Transverse colon (tissue), 4 donors: ENCODE measurements around the gene SCG2. TPM values are rescaled to one million over a fixed set of nuclear protein-coding genes. Genes with fewer than 3 reads are reported as not detected.

Experiments used
- DNase-seq: peaks from one replicate; pipeline ENCODE4 v3.0.0-alpha.2; 2019
- H3K27ac ChIP-seq, 4 donors: fragments of 200-600 bp; sonication (generic); 2 replicates each; pipeline ENCODE4 v1.5.1; 2016 to 2018; ENCODE audit warnings: inconsistent platforms in 4 of 4
- H3K27me3 ChIP-seq: fragments of 200-600 bp; sonication (generic); 2 replicates; pipeline ENCODE4 v1.5.1; 2017; ENCODE audit warnings: inconsistent platforms
- H3K36me3 ChIP-seq, 4 donors: fragments of 200-600 bp; sonication (generic); 2 replicates each; pipeline ENCODE4 v1.5.1; 2017 to 2019; ENCODE audit warnings: inconsistent platforms in 4 of 4
- H3K4me1 ChIP-seq, 4 donors: fragments of 200-600 bp; sonication (generic); 2 replicates each; pipeline ENCODE4 v1.5.1; 2017 to 2020; ENCODE audit warnings: inconsistent platforms in 4 of 4
- H3K4me3 ChIP-seq, 4 donors: fragments of 200-600 bp; sonication (generic); 1 replicate in 1 of 4; 2 replicates in 3 of 4; pipeline versions ENCODE4 v1.5.1 to v1.6.1; 2017 to 2019; ENCODE audit warnings: inconsistent platforms in 4 of 4
- H3K9me3 ChIP-seq, 2 donors: fragments of 200-600 bp; sonication (generic); 2 replicates each; pipeline ENCODE4 v1.5.1; 2017 to 2019; ENCODE audit warnings: inconsistent platforms in 2 of 2
- CTCF ChIP-seq, 5 experiments: fragments of 200-600 bp in 3 of 5; fragments of 450-650 bp in 2 of 5; sonication (generic) in 3 of 5; IDR thresholded peaks; 1 replicate in 2 of 5; 2 replicates in 3 of 5; pipeline ENCODE4 v1.5.1; 2016 to 2017; ENCODE audit warnings: antibody characterized with exemption in 5 of 5, inconsistent platforms in 3 of 5, mild to moderate bottlenecking in 2 of 5, moderate library complexity in 1 of 5
- EP300 ChIP-seq: sonication (generic); formaldehyde crosslinking; IDR thresholded peaks from one replicate; pipeline ENCODE4 v1.6.1; 2017; ENCODE audit warnings: antibody characterized with exemption, low read depth
- POLR2A ChIP-seq: fragments of 450-650 bp; IDR thresholded peaks from one replicate; pipeline ENCODE4 v1.6.1; 2016; ENCODE audit warnings: antibody characterized with exemption, mild to moderate bottlenecking, moderate library complexity
- POLR2AphosphoS5 ChIP-seq, 3 donors: sonication (generic); formaldehyde crosslinking; IDR thresholded peaks; one replicate each; pipeline ENCODE4 v1.6.1; 2016; ENCODE audit warnings: antibody characterized with exemption in 3 of 3
- WGBS, 2 donors: methylation state at CpG; one replicate each; pipeline ENCODE4 v1.1.5; 2018; ENCODE audit warnings: low coverage in 1 of 2; 5-methylcytosine and 5-hydroxymethylcytosine counted together
- in situ Hi-C, 4 donors: fragments of 200-750 bp; cut with MboI; loops; one replicate each; pipeline versions ENCODE4 v1.15.0 to v1.15.1; 2017; ENCODE audit warnings: low sequenced_read_pairs in 3 of 4, low pct_ligation_motif_present in 1 of 4, low pct_unique_long_range_greater_than_20kb in 1 of 4
- intact Hi-C: fragments of 100-400 bp; cut with DNase I; formaldehyde crosslinking; loops from one replicate; pipeline ENCODE4 v1.15.1; 2023; ENCODE audit warnings: low total_unique reads
- total RNA-seq, 4 donors: library from RNA; depleted of rRNA; stranded (reverse); fragments of >200 nt; gene quantifications; one replicate each; pipeline ENCODE4 v1.1.0, GENCODE V29; 2016

SCG2 gene, protein sequence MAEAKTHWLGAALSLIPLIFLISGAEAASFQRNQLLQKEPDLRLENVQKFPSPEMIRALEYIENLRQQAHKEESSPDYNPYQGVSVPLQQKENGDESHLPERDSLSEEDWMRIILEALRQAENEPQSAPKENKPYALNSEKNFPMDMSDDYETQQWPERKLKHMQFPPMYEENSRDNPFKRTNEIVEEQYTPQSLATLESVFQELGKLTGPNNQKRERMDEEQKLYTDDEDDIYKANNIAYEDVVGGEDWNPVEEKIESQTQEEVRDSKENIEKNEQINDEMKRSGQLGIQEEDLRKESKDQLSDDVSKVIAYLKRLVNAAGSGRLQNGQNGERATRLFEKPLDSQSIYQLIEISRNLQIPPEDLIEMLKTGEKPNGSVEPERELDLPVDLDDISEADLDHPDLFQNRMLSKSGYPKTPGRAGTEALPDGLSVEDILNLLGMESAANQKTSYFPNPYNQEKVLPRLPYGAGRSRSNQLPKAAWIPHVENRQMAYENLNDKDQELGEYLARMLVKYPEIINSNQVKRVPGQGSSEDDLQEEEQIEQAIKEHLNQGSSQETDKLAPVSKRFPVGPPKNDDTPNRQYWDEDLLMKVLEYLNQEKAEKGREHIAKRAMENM
- total RNA-seq: 1 to 10 TPM in 3 of 4 donors, under 1 TPM in 1; 0.37 to 9.6 (median 4.5) TPM

DNA sequence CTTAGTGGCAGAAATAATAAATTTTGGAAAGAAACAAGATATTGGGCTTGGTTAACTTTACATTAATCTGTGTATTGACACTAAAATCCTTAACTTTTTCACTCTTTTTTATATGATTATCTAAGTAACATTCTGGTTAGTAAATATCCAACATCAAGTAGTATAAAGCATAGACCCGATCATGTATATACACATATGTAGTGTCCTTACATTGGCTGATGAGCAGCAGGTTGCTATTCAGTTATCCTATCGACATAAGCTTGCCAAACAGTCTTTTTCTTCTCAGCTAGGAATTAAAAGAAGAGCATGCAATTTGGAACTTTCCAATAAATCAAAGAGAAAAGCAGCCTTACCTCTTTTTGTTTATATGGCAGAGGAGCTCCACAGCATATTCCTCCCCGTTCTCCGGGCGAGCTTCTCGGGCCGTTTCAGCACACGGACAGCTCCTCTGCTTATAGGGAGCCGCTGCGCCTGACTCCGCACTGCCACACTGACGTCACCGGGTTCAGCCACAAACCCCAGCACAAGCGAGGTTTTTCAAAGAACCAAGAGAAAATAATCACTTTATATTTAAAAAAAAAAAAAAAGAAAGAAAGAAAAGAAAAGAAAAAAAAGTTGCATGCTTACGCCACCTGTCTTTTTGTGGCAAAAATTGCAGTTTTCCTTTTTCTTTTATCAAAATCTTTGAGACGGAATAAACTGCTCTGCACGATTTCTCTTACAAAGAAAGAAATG is at the start of gene SCG2:
TSS of gene SCG2 (minus strand) at position 430 of the 735 bp plus-strand sequence. CDS start 3,079 bp downstream, outside the sequence.
- Histone ChIP-seq H3K27me3 (no peaks in the 10 kb centered on the region), H3K27ac (no peak within 1 kb of the TSS), H3K4me3 (peak within 1 kb of the TSS in 1 of 4 donors; percentile 12), H3K4me1 (peaks cover 0 to 8% (median 0%) of the 10 kb centered on the region in 4 donors), H3K36me3 (no peaks in the 10 kb centered on the region), H3K9me3 (no peaks in the 10 kb centered on the region)
- intact Hi-C loops (no loop called here), in situ Hi-C loops (loop anchor here in 1 of 4 donors (25.0 kb wide), 1 partner anchor 615 kb away; no protein-coding TSS in a partner anchor)
- DNase-seq: peak; percentile 41
- no peak for TF ChIP-seq POLR2A
- peak in 2 of 5 experiments; percentile 12 to 18 for TF ChIP-seq CTCF (IDR thresholded peaks at IDR 0.05)
- TF ChIP-seq POLR2AphosphoS5 (IDR thresholded peaks at IDR 0.05): no peak
- 9 to 11% methylated on average over 5 to 17 of the region's 17 CpGs for WGBS, 2 donors

GRCh38 chr2:223649554-223650533 is 47.7 kb upstream of the SCG2 start:
- in situ Hi-C loops: no loop called here
- Histone ChIP-seq H3K4me1 (no peaks in the 10 kb centered on the region), H3K36me3 (no peaks in the 10 kb centered on the region), H3K27ac (no peak overlapping the region), H3K9me3 (no peaks in the 10 kb centered on the region), H3K27me3 (no peaks in the 10 kb centered on the region), H3K4me3 (no peak overlapping the region)
- TF ChIP-seq EP300 (no peak), CTCF (IDR thresholded peaks at IDR 0.05) (no peak), POLR2A (no peak), POLR2AphosphoS5 (IDR thresholded peaks at IDR 0.05) (no peak)
- WGBS, 2 donors: 77% methylated on average over 8 of the region's 8 CpGs; no CpG with 5 or more reads in 1 of the 2 donors
- no peak for DNase-seq
- intact Hi-C loops: no loop called here

DNA sequence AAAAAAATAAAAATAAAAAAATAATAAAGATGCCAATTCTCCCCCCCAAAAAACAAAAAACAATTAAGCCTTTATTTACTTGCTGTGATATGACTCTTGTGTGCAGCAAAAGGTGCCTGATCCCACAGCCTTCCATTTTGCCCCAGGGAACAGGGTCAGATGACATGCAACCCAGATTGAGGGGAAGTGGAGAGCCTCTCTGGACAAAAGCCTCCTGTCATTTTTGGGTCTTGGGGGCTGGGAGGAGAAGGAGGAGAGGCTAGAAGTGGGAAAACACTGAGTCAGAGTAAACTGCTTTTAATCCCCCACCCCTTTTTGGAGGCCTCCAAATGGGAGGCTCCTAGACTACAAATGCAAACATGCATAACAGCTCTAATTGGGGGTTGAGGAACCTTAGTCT is 46.6 kb upstream of the SCG2 start:
- Histone ChIP-seq H3K27ac (no peak overlapping the region), H3K27me3 (no peaks in the 10 kb centered on the region), H3K4me3 (no peak overlapping the region), H3K4me1 (no peaks in the 10 kb centered on the region), H3K36me3 (no peaks in the 10 kb centered on the region), H3K9me3 (no peaks in the 10 kb centered on the region)
- TF ChIP-seq POLR2AphosphoS5 (IDR thresholded peaks at IDR 0.05) (no peak), CTCF (IDR thresholded peaks at IDR 0.05) (no peak), POLR2A (no peak), EP300 (no peak)
- intact Hi-C loops: no loop called here
- in situ Hi-C loops: no loop called here
- no peak for DNase-seq
